NOMO-1 treated with DMSO at 0.1 percent for 48 hours (cell line): ENCODE results near the gene ADCY7.

ENCODE experiments used
- DNase-seq: peaks from one replicate; lab custom pipeline; 2025; ENCODE audit not compliant: unreplicated experiment; lab: John Stamatoyannopoulos, UW

The ADCY7 gene

DNA sequence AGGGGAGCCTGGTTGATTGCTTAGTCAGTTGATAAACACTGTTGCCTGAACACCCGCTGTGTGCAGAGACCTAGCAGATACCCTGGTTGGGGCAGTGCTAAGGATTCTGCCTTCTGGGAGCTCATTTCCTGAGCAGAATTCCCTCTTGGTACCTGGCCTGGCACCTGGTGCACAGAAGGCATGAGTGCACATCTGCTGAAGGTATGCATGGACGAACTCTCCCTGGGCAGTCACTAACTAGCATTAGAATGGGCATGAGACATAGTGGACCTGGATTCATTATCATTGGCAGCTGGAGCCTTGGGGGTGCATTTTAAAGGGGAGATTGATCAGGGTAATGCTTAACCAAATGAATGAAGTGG, 13.1 kb downstream of the ADCY7 start:
- no peak for DNase-seq

DNA sequence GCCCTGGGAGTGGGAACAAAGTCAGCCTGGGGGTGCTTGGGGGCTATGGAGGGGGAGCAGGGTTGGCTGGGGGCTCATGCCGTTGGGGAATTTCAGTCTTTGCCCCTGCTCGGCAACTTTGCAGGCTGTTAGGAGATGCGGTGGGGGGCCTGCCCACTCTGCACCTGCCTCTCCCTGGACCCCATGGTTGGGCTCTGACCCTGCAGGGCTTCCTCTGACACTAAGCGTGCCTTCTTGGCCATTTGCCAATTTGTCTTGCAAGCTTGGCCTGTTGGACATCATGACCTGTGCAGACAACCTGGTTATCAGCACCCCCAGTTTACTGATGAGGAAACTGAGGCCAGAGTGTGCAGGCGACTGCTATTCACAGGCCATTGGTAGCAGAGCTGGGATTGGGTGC, 14.6 kb downstream of the ADCY7 start:
- DNase-seq, result no peak

DNA sequence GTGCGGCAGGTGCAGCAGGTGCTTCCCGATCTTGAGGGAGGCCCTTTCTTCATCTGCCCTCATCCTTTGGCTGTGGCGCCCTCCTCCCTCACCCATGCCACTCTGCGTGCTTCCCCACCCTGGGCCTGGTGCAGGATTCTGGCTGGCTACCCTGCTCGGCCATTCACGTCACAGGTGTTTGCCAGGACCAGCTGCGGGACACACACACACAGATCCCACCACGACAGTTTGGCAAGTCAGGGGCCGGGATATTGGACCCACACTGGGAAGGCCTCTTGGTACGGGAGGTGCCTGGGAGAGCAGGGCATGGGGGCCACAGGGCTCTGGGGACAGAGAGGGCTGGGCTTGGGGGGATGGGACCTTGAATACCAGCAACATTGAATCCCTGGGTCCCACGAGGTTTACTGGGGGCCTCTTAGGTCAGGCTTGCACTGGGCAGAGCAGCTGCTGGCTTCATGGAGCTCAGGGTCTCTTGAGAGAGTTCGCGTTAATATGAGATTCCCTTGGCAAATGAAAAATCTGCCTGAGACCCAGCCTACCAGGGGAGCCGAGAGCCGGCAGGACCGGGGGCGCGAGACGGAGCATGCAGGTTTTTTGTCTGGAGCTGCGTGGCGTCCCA, 15.1 kb downstream of the ADCY7 start:
- no peak for DNase-seq

DNA sequence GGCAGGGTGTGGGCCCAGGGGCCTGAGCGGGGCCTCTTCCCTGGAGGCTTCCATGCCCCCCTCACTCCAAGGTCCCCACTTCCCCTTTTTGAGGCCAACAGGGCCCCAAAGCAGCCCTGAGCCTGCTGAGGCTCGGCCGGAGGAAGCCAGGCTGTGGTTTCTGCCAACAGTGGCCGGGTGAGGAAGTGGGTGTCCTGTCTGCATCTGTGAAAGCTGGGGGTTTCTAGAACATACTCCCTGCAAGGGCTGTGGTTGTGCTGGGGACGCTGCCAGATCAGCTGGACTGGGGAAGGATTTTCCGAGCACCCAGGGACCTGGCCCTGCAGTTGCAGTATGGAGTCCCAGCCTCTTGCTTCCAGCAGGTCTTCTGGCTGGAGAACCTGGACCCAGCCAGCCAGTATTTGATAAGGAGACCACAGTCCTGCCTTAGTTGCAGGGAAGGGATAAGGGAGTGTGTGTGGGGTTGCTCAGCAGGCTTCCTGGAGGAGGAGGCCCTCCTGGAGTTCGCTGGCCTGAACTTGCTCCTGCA, 15.7 kb downstream of the ADCY7 start:
- DNase-seq, result peak; percentile 97

DNA sequence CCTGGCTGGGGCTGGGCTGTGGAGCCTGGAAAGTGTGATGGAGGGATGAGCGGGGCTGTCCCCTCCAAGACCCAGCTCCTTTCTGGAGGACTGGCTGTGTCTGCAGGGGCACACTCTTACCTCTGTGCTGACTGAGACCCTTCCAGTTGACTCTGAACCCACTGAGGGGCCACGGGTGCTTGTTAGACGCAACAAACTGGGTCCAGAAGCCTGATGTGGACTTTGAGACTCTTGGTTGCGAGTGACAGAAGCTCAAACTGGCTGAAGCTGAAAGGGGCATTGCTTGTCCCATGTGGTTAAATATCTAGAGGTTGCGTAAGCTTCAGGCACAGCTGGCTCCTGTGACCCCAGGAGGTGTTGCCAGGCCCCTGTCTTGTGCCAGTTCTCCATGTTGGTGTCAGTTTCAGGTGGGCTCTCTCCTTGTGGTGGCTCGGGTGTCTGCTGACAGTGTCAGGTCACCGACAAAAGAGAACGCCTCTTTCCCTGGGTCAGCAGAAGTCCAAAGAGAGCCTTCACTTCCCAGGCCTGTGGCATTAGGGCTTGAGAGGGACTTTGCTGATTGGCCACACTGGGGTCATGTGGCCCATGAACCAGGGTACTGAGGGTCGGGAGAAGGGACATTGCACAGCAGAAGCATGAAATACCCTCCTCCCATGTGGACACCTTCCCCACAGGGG, 16.7 kb downstream of the ADCY7 start:
- peak; percentile 59 for DNase-seq

DNA sequence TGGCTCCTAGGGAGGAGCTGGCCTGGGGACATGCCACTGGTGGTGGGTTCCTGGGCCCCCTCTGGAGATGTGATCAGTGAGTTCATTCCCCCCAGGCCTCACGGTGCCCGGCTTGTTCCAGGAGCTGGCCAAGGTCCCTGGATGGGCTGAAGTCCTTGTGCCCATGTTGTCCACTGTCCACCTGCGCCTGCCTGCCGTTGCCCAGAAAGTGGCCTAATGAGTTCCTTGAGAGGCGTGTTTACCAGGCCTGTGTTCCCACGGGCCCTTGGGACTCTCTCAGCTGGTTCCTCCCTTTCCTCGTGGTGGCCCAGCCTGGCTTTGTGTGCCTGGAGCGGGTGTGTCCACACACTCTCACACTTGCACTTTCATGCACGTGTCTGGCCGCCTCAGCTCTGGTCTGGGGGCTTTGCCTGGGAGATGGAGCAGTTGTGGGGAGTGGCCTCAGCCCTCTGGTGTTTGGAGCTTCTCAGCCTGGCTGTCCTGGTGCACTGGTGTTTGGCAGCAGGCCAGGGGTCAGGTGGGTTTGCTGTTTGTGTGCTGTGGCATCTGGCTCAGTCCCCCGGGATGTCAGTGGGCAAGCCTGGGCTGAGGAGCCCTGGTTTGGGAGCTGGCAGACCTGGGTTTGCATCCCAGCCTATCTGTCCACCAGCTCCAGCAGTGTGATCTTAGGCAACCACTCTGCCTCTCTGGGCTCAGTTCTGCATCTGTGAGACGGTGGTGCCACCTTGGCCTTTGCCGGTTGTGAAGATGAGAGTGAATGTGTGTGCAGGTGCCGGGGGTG, 18.0 kb downstream of the ADCY7 start:
- no peak for DNase-seq

DNA sequence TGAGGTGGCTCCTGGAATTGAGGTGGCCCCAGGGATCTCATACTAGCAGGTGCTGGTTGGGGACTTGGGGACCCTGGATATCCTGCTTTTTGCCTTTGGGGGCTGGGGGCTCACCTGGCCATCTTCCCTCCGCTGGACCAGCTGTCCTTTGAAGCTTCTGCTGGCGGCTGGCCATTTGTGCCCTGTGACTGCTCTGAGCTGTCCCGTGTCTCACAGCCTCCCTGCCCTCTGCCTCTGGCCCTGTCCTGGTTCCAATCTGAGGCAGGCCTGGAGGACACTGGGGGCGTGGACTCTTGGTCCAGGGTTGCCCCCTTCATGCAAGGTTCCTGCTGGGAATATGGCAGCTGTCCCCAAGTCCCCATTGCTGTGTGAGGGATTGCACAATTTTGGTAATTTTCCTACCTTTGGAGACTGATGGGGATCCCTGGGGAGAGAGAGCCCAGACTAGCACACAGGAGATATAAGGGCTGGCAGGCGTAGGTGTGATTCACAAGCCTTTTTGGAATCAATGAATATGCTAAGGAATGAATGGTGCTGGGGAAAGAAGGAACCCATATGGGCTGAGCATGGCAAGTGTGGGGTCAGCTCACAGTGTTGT, 19.2 kb downstream of the ADCY7 start:
- DNase-seq, result no peak

DNA sequence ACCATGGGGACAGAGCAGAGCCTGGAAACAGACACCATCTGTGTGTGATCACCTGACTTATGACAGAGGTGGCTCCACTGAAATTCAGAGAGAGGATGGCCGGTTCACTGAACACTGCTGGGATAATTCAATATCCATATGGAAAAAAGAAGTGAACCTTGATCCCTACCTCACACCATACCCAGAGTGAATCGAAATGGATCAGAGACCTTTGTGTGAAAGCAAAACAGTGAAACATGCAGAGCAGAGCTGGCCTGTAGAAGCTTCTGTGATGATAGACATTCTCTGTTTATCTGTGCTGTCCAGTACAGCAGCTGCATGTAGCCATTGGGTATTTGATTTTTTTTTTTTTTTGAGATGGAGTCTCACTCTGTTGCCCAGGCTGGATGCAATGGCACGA, 20.3 kb downstream of the ADCY7 start:
- DNase-seq, result no peak

DNA sequence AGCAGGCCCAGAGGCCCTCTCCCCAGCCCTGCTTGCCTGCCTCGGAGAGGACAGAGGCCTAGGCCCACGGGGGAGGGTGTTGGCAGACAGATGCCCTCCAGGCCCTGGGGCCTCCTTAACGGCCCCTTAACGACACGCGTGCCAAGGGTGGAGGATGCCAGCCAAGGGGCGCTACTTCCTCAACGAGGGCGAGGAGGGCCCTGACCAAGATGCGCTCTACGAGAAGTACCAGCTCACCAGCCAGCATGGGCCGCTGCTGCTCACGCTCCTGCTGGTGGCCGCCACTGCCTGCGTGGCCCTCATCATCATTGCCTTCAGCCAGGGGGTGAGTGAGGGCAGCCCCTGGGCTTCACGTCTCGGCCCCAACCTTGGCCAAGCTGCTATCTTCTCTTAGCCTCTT, 21.7 kb downstream of the ADCY7 start:
- no peak for DNase-seq

DNA sequence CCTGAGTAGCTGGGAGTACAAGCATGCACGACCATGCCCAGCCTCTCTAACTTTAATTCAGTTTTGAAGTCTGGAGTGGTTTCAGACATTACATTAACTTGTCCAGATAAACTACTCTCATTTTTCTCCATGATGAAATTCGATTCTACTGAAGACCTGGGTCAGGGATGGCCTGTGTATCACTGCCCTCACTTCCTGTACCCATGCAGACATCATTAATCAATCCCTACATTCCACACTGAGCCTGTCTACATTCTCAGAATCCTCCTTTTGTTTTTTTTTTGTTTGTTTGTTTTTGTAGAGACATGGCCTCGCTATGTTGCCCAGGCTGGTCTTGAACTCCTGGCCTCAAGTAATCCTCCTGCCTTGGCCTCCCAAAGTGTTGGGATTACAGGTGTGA, 22.6 kb downstream of the ADCY7 start:
- DNase-seq, result no peak

DNA sequence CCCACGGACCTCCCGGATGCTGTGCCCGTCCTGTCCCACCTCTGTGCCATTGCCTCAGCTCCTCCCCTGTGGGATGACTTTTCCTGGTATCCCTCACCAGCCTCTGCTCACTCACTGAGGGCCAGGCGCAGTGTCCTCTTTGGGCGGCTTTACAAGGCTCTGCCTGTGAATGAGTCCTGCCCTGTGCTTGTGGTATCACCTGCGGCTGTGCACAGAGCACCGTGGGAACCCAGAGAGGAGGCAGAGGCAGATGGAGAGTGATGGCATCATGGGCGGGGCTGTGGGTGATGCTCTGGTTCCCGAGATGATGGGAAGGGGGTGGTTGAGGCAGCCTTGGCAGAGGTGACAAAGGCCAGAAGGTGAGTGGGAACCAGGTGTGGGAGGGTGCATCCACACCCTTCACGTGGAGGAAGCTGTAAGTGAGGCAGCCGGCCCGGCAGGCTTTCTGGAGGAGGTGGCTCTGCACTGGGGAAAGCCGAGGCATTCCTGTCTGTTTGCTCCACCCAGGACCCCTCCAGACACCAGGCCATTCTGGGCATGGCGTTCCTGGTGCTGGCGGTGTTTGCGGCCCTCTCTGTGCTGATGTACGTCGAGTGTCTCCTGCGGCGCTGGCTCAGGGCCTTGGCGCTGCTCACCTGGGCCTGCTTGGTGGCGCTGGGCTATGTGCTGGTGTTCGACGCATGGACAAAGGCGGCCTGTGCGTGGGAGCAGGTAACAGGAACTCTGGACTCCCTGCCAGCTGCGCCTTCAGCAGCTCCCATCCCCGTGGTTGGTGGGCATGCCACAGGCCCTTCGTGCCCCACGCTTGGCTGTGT, 23.8 kb downstream of the ADCY7 start:
- no peak for DNase-seq

DNA sequence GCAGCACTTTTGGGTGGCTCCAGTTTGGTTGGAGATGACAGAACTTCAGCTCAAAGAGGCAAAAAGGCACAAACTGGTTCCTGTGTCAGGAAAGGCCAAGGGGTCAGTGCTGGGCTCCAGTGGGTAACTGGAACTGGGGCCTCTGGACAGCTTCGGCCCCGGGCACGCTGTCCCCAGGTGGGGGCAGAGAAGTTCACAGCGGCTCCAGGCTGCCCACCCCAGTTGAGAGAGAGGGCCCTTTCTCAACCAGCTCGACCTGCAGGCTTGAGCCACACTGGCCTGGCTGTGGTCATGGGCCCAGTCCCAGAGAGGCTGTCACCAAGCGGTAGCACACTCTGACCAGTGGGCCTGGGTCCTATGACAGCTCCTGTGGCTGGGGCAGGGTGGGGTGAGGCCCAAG, 24.5 kb downstream of the ADCY7 start:
- DNase-seq, result no peak

DNA sequence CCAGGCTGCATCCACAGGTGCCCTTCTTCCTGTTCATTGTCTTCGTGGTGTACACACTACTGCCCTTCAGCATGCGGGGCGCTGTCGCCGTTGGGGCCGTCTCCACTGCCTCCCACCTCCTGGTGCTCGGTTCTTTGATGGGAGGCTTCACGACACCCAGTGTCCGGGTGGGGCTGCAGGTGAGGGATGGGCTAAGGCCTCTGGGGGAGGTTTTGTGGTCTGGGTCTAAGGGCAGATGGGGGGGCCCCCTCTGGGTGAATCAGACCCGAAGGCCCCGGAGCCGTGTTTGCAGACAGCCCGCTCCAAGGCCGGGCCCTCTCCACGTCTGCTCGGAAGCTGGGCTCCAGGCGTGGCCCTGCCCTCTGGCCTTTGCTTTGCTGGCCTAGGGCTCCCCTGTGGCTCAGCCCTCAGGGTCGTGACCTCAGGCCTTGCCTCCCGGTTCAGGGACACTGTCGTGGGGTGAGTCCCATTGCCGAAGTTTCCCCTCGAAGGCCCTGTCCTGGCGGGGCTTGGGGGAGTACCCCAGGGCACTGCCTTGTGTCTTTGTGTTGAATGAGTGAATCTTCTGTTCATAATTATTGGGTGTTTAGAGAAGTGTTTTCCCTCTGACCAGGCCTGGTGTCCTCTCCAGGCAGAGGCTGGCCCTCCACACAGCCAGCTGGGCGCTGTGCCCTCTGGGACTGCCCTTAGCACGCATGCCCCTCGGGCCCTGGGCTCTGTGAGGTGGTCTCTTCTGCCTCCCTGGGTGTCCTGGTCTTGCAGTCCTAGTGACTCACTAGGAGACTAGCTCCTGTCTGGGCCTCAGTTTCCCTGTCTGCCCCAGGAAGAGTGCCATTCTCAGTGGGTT, 25.6 kb downstream of the ADCY7 start:
- DNase-seq, result no peak

DNA sequence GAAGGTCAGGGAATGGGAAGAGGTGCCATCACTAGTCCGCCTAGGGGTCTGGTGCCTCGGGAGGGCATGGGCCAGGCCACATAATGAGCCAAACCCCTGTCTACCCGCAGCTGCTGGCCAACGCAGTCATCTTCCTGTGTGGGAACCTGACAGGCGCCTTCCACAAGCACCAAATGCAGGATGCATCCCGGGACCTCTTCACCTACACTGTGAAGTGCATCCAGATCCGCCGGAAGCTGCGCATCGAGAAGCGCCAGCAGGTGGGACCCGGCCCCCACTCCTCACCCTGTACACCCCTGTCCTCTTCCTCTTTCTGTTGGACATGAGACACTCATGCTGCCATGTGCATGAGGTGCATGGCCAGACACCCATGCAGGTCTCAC, 26.2 kb downstream of the ADCY7 start:
- no peak for DNase-seq

DNA sequence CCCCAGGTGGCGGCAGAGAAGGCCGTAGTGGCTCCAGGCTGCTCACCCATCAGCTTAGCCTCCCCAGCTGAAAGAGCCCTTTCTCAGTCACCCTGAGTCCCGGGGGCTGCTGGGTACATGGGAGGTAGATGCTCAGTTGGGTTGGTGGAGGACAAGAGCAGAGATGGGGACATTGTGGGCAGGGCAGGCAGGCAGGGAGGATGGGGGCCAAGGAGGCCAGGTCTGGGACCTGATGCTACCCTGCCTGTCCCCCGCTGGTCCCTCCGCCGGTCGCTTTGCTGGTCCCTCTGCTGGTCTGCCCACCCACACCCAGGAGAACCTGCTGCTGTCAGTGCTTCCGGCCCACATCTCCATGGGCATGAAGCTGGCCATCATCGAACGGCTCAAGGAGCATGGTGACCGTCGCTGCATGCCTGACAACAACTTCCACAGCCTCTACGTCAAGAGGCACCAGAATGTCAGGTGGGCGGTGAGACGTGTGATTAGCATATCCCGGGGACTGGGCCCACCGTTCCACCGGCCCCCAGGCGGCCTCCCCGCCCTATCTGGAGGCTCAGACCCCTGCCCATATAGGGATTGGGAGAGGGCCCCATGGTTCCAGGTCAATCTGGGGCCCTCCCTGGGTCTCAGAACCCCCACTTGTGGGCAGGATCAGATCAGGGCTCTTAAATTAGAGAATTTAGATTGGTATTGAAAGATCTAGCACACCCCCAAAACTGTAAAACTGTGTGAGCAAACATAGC, 26.9 kb downstream of the ADCY7 start:
- DNase-seq, result no peak

DNA sequence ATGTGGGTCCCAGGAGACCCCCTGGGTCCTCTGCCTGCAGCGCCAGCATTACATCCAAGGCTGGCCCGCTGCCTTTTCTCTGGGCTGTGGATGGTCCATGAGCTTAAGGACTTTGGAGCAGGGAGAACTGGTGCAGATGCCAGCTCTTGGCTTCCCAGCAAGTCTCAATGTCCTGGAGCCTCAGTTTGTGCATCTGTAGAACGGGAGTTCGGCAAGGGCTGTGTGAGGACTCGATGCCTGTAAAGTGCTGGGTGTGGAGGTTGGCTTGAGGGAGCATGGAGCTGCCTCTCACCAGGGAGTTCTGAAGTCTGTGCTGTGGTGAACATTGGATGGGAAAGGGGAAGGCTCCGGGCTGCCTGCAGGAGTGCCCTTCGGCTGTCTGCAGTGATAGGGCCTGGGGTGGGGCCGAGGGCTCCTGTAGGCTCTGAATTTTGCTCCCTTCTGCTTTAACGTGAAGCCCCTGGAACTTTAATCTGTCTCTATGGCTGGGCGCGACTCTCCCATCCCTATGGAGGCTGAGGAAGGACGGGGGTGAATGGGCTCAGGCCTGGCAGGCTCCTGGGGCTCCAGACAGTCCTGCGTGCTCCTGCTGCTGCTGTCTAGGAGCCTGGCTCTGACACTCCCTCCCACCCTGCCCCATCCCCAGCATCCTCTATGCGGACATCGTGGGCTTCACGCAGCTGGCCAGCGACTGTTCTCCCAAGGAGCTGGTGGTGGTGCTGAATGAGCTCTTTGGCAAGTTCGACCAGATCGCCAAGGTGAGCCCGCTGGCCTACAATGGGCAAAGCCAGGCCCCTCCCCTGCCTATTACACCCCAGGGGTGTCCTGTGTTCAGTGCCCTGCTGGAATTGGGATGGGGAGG, 27.9 kb downstream of the ADCY7 start:
- no peak for DNase-seq

DNA sequence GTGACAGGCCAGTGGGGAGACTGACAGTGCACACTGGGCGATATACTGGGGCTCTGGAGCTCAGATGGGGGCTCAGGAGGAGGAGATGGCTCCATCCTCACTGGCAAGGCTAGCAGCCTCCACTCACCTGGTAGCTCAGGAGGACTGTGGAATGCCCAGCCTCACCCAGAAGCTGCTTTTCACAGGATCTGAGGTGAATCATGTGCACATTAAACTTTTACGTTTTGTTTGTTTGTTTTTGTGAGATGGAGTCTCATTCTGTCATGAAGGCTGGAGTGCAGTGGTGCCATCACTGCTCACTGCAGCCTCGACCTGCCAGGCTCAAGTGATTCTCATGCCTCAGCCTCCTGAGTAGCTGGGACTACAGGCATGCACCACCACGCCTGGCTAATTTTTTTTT, 28.6 kb downstream of the ADCY7 start:
- DNase-seq, result no peak

DNA sequence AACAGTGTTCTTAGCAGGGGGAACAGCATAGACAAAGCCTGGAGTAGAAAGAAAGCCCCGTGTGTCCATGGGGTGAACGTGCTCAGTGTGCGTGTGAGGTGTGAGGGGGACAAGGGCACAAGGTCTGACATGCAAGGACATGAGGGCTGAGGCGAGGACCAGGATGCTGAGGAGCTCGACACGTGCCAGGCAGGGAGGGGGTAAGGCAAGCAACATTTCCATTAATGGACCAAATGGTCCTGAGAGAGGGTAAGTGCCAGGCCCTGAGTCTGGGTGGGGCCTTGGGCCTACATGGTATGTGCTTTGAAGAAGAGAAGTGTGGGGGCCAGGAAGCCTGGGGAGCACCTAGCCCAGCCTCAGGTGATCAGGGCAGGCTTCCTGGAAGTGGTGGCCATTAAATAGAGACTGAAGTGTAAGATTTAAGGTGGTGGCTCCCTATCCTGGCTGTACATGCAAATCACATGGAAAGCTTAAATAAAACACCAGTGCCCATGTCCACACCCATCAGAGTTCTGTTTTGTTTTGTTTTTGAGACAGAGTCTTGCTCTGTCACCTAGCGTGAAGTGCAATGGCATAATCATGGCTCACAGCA, 29.3 kb downstream of the ADCY7 start:
- DNase-seq, result no peak
